ENCODE measurements around the gene MAPK7. TPM values are rescaled to one million over a fixed set of nuclear protein-coding genes. Genes with fewer than 3 reads are reported as not detected.

Gene MAPK7
- total RNA-seq, 2 experiments from 2014 or later = 8.1 to 19.3 TPM

- CTCF ChIA-PET (ENCODE audit: unreplicated experiment) = interaction anchor here (0.5 to 1.1 kb wide), 3 partner anchors 17 to 25 kb away, joined by 3 read pairs; partner anchors contain the start of gene B9D1
- BruUV-seq (replicated peaks) = no TSS peak
- peak; percentile 81 for DNase-seq (ENCODE audit: low spot score)
- intact Hi-C loops (cut with micrococcal nuclease; ENCODE audit: unreplicated experiment) = loop anchor here (1.0 kb wide), 2 partner anchors 21 to 109 kb away; no protein-coding TSS in a partner anchor
- Histone ChIP-seq H3K4me1 (ENCODE audit: insufficient read depth, low read length, poor library complexity, severe bottlenecking) (peaks cover 3% of the 10 kb centered on the region), H3K36me3 (ENCODE audit: insufficient read depth, low read length) (no peaks in the 10 kb centered on the region), H3K79me2 (ENCODE audit: insufficient read depth, low read depth, low read length) (no peaks in the 10 kb centered on the region), H3K4me2 (ENCODE audit: low read length) (no peak overlapping the region), H3K9me3 (ENCODE audit: low read length) (no peaks in the 10 kb centered on the region), H3K27ac (ENCODE audit: low read depth, low read length, poor library complexity, severe bottlenecking) (no peak overlapping the region), H3K9me2 (ENCODE audit: insufficient read depth, low read length) (no peaks in the 10 kb centered on the region), H2AFZ (ENCODE audit: low read length) (no peak overlapping the region), H3K4me3 (ENCODE audit: low read depth, low read length, poor library complexity, severe bottlenecking) (no peak overlapping the region), H4K20me1 (ENCODE audit: insufficient read depth, low read length) (no peaks in the 10 kb centered on the region)
- TF ChIP-seq CTCF (conservative IDR thresholded peaks at IDR 0.05; ENCODE audit: low read length) = peak; percentile 85
- TF ChIP-seq EZH2phosphoT487 (IDR thresholded peaks at IDR 0.05; ENCODE audit: borderline replicate concordance, low read depth, low read length) = no peak
- POLR2A ChIA-PET = no interaction called here
Measured at GRCh38 chr17:19338031-19338990, 40.0 kb upstream of the MAPK7 start.

- Histone ChIP-seq H2AFZ (ENCODE audit: low read length) (no peak overlapping the region), H3K9me2 (ENCODE audit: insufficient read depth, low read length) (no peaks in the 10 kb centered on the region), H3K4me2 (ENCODE audit: low read length) (no peak overlapping the region), H3K4me1 (ENCODE audit: insufficient read depth, low read length, poor library complexity, severe bottlenecking) (peaks cover 3% of the 10 kb centered on the region), H3K27ac (ENCODE audit: low read depth, low read length, poor library complexity, severe bottlenecking) (no peak overlapping the region), H3K9me3 (ENCODE audit: low read length) (no peaks in the 10 kb centered on the region), H3K79me2 (ENCODE audit: insufficient read depth, low read depth, low read length) (no peaks in the 10 kb centered on the region), H3K36me3 (ENCODE audit: insufficient read depth, low read length) (no peaks in the 10 kb centered on the region), H4K20me1 (ENCODE audit: insufficient read depth, low read length) (no peaks in the 10 kb centered on the region), H3K4me3 (ENCODE audit: low read depth, low read length, poor library complexity, severe bottlenecking) (no peak overlapping the region)
- TF ChIP-seq CTCF (conservative IDR thresholded peaks at IDR 0.05; ENCODE audit: low read length) = no peak
- no peak for TF ChIP-seq EZH2phosphoT487 (IDR thresholded peaks at IDR 0.05; ENCODE audit: borderline replicate concordance, low read depth, low read length)
- ChIA-PET CTCF (ENCODE audit: unreplicated experiment) (interaction anchor here (1.1 kb wide), 1 partner anchor 23 kb away, joined by 3 read pairs; the partner anchor contains the start of gene B9D1), POLR2A (interaction anchor here (0.8 kb wide), 1 partner anchor 33 kb away, joined by 3 read pairs; no protein-coding TSS in a partner anchor)
- DNase-seq (ENCODE audit: low spot score) = no peak
- intact Hi-C loops (cut with micrococcal nuclease; ENCODE audit: unreplicated experiment) = no loop called here
- BruUV-seq (replicated peaks) = no TSS peak
Measured at GRCh38 chr17:19339341-19339815, 38.9 kb upstream of the MAPK7 start.
